Natural killer cell treated with Interleukin-12 subunit alpha and Interleukin-12 subunit beta and Interleukin-15 and Interleukin-18, amount 100 ng/mL, for 72 hours (primary cell): ENCODE data around the gene RETSAT. TPM values are rescaled to one million over a fixed set of nuclear protein-coding genes. Genes with fewer than 3 reads are reported as not detected.
"Not testable (repeated sequence)": the region's sequence is repeated elsewhere in the genome, so short reads cannot be mapped to it uniquely, and the experiment has no call there.

Experiments
- ATAC-seq, 2 donors: fragments of 150-1000 bp; cut with Tn5 transposase in 1 of 2; sonication (Bioruptor Pico), chemical (Tn5 transposase) in 1 of 2; 2 replicates each; pipeline ENCODE4 v1.10.0; 2021
- DNase-seq: peaks from one replicate; pipeline ENCODE4 v3.0.0; 2022; ENCODE audit warnings: low spot score
- H3K27ac Mint-ChIP-seq, 2 donors: 1 replicate in 1 of 2; 2 replicates in 1 of 2; pipeline ENCODE4 v1.8.0; 2022; ENCODE audit warnings: mixed read lengths in 2 of 2, mild to moderate bottlenecking in 1 of 2, moderate library complexity in 1 of 2
- H3K27me3 Mint-ChIP-seq, 2 donors: 1 replicate in 1 of 2; 2 replicates in 1 of 2; pipeline ENCODE4 v1.8.0; 2022; ENCODE audit warnings: mixed read lengths in 2 of 2
- H3K36me3 Mint-ChIP-seq: one replicate; pipeline ENCODE4 v1.8.0; 2022; ENCODE audit warnings: mixed read lengths
- H3K4me1 Mint-ChIP-seq, 2 donors: 1 replicate in 1 of 2; 2 replicates in 1 of 2; pipeline ENCODE4 v1.8.0; 2022; ENCODE audit warnings: low read depth in 2 of 2, mixed read lengths in 2 of 2, mild to moderate bottlenecking in 1 of 2
- H3K4me3 Mint-ChIP-seq: one replicate; pipeline ENCODE4 v1.8.0; 2022; ENCODE audit warnings: mixed read lengths
- H3K9me3 Mint-ChIP-seq: 2 replicates; pipeline ENCODE4 v1.8.0; 2022; ENCODE audit warnings: mixed read lengths
- total RNA-seq, 2 donors: library from RNA; stranded (reverse); gene quantifications; one replicate each; pipeline ENCODE4 v1.2.3, GENCODE V29; 2022

RETSAT gene
- total RNA-seq, 2 donors from 2014 or later = 25.5 to 32.7 TPM

DNA sequence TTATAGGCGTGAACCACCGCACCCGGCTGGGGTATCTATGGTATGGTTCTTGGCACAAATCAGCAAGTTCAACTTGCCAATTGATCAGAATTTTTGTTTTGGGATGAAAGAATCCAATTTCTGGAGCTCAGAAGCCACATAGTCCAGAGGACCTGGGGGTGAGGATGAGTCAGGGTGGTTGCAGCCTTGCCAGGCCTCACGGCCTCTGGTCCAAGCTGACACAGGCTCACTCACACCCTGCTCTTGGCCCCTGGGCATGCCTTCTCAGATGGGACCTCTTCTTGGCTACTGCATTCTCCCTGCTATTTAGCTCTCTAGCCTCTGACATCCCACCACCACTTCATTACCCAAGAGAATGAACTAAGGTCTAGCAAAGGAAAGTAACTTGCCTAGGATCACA is 39.5 kb upstream of the RETSAT start:
- DNase-seq (no peak), ATAC-seq (no peak)
- Mint-ChIP-seq H3K4me3 (no peak overlapping the region), H3K36me3 (no peaks in the 10 kb centered on the region), H3K27ac (no peak overlapping the region), H3K27me3 (no peaks in the 10 kb centered on the region), H3K4me1 (peaks cover 8 to 11% of the 10 kb centered on the region in 2 donors), H3K9me3 (no peaks in the 10 kb centered on the region)

DNA sequence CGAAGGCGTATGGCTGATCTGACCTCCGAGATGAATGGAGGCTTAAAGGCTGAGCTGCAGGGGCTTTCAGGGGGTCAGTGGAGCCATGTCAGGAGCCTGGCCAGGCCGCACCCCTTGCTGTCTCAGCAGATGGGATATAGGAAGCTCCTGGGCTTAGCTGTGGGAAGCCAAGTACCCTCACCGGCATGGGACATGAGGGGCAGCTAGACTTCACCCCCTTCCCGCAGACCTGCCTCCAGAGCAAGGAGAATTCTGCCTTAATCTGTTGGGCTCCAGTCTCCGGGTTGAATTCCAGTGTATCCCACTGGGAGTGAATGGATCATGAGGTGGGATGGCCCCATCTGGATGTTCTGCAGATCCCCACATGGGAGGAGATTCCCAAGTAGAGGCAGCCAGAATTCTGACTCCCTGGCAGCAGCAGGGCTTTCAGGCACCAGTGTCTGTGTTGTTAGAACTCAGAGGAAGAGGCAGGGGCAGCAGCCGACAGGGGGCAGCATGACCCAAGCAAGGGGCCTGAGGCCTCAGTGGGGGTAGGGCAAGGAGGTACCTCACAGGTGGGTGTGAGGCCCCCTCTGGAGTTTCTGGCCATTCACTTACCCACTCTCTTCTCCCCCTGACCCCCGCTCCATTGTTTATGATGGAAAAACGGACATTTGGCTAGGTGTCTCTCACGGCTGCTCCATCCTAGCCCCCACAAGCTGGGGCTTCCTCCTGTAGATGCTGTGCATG is 36.8 kb upstream of the RETSAT start:
- Mint-ChIP-seq H3K27ac (no peak overlapping the region), H3K4me3 (no peak overlapping the region), H3K36me3 (no peaks in the 10 kb centered on the region), H3K27me3 (no peaks in the 10 kb centered on the region), H3K4me1 (peaks cover 0 to 3% of the 10 kb centered on the region in 2 donors), H3K9me3 (no peaks in the 10 kb centered on the region)
- peak; percentile 63 to 79 for ATAC-seq
- DNase-seq = peak; percentile 70

DNA sequence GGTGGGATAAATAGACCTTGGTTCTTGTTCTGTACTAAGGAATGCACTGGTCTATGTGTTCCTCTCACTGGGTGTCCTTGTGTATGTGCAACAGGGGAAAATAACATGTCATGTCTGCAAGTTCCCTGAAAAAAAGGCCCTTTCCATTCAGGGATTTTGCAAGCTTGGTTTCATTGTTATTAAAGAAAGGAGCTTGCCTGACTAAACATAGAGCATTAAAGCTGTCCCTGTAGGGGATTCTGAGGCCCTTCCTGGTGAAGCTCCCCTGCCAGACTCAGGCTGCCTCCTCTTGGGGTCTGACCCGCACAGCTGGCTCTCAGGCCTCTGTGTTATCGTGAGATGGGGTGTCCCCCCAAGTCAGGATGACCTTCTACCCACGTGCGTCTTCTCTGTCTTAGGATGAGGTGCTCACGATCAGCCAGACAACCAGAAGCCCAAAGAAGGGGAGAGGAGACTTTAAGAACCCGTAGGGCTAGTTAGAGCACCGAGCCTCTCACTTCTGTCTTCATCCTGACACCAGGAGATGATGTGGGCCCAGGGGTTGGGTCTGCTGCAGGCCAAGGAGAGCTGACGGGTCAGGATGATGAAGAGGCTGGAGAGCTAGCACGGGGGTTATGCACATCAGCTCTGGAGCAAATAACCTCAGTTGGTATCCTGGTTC is 34.7 kb upstream of the RETSAT start:
- no peaks in the 10 kb centered on the region for H3K9me3 Mint-ChIP-seq
- ATAC-seq (no peak), DNase-seq (no peak)
- H3K27me3 Mint-ChIP-seq = no peaks in the 10 kb centered on the region
- H3K36me3 Mint-ChIP-seq = no peaks in the 10 kb centered on the region
- peak overlapping the region in 1 of 2 donors; percentile 28 for H3K27ac Mint-ChIP-seq
- H3K4me3 Mint-ChIP-seq = no peak overlapping the region
- H3K4me1 Mint-ChIP-seq = peaks cover 0 to 2% of the 10 kb centered on the region in 2 donors

DNA sequence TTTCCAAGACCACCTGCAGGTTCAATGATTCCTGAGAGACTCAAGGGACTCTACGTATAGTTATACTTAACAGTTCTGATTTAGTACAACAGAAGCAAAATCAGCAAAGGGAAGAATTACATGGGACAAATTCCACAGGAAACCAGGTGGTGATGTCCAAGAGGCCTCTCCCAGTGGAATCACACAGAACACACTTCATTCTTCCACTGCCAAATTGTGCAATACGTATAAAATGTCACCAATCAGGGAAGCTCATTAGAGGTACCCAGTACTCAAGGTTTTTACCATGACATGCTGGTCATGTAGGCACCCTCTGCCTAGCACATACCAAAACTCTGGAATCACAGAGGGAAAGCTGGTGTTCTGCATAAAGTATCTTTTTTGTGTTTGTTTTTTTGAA is 33.4 kb upstream of the RETSAT start:
- Mint-ChIP-seq H3K9me3 (no peaks in the 10 kb centered on the region), H3K27me3 (no peaks in the 10 kb centered on the region)
- ATAC-seq = no peak

DNA sequence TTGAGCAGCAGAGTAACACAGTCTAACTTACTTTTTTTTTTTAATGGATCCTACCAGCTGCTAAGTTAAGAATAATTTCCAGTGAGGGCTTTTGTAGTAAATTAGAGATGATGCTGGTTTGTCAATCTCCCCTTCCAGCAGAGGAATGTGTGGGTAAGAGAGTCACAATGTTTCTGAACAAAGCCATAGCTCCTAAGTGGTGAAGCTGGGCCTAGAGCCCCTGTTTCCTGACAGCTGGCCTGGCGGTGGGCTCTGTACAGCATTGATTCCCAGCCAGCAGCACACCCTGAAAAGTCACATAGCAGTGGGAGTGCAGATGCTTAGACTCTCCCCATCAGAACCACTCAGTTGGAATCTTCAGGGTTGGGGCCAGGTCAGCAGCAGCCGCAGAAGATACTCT is 31.4 kb upstream of the RETSAT start:
- H3K36me3 Mint-ChIP-seq = peaks cover 5% of the 10 kb centered on the region
- no peaks in the 10 kb centered on the region for H3K27me3 Mint-ChIP-seq
- DNase-seq (no peak), ATAC-seq (no peak)
- H3K27ac Mint-ChIP-seq = peak overlapping the region in 1 of 2 donors; percentile 17
- no peaks in the 10 kb centered on the region for H3K9me3 Mint-ChIP-seq
- H3K4me3 Mint-ChIP-seq = no peak overlapping the region
- H3K4me1 Mint-ChIP-seq = no peaks in the 10 kb centered on the region

More for the DNA sequence above, 33.4 kb upstream of the RETSAT start:
- no peak overlapping the region for H3K27ac Mint-ChIP-seq
- H3K4me3 Mint-ChIP-seq = no peak overlapping the region
- H3K4me1 Mint-ChIP-seq = no peaks in the 10 kb centered on the region
- peaks cover 5% of the 10 kb centered on the region for H3K36me3 Mint-ChIP-seq
- no peak for DNase-seq

DNA sequence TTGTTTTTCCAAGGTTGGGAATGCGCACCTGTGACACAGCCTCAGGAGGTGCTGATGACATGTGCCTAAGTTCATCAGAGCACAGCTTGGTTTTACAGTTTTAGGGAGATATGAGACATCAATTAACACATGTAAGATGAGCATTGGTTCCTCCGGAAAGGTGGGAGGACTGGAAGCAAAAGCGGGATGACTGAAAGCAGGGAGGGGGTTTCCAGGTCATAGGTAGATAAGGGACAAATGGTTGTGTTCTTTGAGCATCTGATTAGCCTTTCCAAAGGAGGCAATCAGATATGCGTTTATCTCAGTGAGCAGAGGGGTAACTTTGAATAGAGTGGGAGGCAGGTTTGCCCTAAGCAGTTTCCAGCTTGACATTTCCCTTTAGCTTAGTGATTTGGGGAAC is 29.5 kb upstream of the RETSAT start:
- no peak overlapping the region for H3K4me3 Mint-ChIP-seq
- H3K4me1 Mint-ChIP-seq = no peaks in the 10 kb centered on the region
- no peaks in the 10 kb centered on the region for H3K9me3 Mint-ChIP-seq
- peaks cover 18% of the 10 kb centered on the region for H3K36me3 Mint-ChIP-seq
- no peak for DNase-seq
- no peaks in the 10 kb centered on the region for H3K27me3 Mint-ChIP-seq
- ATAC-seq = no peak
- no peak overlapping the region for H3K27ac Mint-ChIP-seq

DNA sequence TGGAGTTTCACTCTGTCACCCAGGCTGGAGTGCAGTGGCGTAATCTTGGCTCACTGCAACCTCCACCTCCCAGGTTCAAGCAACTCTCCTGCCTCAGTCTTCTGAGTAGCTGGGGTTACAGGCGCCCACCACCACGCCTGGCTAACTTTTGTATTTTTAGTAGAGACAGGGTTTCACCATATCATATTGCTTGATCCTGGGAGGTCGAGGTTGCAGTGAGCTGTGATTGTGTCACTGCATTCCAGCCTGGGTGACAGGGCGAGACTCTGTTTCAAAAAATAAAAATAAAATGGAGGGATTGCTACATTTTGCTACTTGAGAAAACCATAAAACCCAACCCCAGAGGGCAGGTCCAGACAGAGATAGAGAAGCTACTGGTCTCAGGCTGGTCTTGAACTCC is 28.8 kb upstream of the RETSAT start:
- H3K27ac Mint-ChIP-seq, H3K4me1 Mint-ChIP-seq: not testable (repeated sequence)

DNA sequence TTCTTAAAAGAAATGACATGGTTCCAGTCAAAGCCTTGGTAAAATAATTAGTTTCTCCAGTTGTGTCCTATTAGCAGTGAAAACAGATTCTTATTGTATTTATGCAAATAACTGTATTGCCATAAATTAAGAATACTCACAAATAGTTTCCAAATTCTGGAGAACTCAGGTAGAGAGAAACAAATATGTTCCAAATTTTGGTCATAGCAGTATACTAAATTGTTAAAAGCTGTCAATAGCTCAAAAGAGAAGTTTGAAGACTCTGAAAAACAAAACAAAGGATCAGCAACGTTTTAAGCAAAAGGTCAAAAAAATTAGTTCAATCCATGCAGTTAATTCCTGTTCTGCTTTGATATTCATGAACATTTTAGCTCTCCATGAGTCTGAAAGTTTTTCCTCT is 25.7 kb upstream of the RETSAT start:
- no peaks in the 10 kb centered on the region for H3K27me3 Mint-ChIP-seq
- H3K4me3 Mint-ChIP-seq = no peak overlapping the region
- no peaks in the 10 kb centered on the region for H3K9me3 Mint-ChIP-seq
- no peaks in the 10 kb centered on the region for H3K4me1 Mint-ChIP-seq
- ATAC-seq (no peak), DNase-seq (no peak)
- H3K27ac Mint-ChIP-seq = no peak overlapping the region
- H3K36me3 Mint-ChIP-seq = peaks cover 38% of the 10 kb centered on the region

More for the DNA sequence above, 28.8 kb upstream of the RETSAT start:
- H3K36me3 Mint-ChIP-seq = peaks cover 25% of the 10 kb centered on the region
- DNase-seq, ATAC-seq, H3K4me3 Mint-ChIP-seq, H3K9me3 Mint-ChIP-seq, H3K27me3 Mint-ChIP-seq: not testable (repeated sequence)

DNA sequence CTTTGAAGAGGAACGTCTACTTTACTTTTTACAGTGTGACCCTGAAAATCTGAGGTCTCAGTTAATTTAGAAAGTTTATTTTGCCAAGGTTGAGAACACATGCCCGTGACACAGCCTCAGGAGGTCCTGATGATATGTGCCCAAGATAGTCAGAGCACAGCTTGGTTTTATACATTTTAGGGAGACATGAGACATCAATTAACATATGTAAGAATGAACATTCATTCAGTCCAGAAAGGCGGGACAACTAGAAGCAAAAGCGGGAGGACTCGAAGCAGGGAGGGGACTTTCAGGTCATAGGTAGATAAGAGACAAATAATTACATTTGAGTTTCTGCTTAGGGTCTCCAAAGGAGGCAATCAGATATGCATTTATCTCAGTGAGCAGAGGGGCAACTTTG is 23.9 kb upstream of the RETSAT start:
- Mint-ChIP-seq H3K4me1 (no peaks in the 10 kb centered on the region), H3K4me3 (no peak overlapping the region), H3K9me3 (no peaks in the 10 kb centered on the region), H3K27me3 (no peaks in the 10 kb centered on the region), H3K36me3 (peaks cover 39% of the 10 kb centered on the region), H3K27ac (no peak overlapping the region)
- ATAC-seq (no peak), DNase-seq (no peak)

DNA sequence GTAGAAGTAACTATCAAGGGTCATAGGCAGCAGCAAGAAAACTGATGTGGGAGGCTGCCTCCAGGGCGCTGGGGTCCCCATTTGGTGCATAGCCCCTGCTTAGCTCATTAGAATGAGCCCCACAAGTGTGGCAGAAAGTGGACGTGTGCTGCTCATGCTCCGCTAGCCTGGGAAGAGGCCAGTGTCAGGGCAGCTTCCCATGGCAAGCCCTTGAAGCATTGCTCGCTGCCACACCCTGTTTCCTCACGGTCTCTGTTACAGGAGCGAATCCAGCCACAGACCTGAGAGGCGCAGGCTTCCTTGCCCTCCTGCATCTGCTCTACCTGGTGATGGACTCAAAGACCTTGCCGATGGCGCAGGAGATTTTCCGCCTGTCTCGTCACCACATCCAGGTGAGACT is 22.8 kb upstream of the RETSAT start:
- ATAC-seq (no peak), DNase-seq (no peak)
- H3K4me1 Mint-ChIP-seq = no peaks in the 10 kb centered on the region
- no peak overlapping the region for H3K27ac Mint-ChIP-seq
- H3K27me3 Mint-ChIP-seq = no peaks in the 10 kb centered on the region
- H3K36me3 Mint-ChIP-seq = peaks cover 39% of the 10 kb centered on the region
- H3K4me3 Mint-ChIP-seq = no peak overlapping the region
- no peaks in the 10 kb centered on the region for H3K9me3 Mint-ChIP-seq

DNA sequence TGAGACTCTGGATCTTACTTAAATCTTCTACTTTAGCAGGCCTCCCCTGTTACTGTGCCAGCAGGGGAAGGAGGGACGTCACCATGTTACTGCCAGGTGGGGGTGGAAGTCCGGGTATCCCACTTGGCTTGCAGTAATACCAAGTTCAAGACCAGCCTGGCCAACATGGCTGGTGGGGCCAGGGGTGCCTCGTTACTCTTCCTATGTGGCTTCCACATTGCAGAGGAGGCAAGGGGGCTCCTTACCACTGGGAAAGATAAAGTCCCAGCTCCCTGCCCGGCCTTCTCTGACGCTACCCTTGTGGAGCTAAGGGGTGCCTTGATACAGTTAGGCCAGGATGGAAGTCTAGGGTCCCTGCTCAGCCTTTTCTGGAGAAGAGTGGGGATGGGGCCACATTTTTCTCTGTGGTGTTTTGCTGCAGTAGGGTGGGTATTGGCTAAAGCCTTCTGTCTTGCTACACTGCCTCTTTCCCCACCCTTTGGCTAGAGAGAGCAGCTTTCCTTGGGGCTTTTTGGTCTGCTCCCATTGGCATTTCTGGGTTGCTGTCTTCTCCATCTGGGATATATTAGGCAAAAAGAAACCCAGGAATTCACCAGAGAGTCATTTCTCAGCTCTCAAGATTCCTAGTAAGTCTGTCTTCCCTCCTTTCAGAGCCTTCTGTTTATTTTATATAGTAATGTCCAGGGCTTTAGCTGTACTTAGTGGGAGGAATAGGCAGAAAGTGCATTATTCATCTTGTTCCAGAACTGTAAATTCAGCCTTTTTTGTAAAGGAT is 22.1 kb upstream of the RETSAT start:
- H3K9me3 Mint-ChIP-seq = no peaks in the 10 kb centered on the region
- H3K27ac Mint-ChIP-seq = no peak overlapping the region
- H3K4me3 Mint-ChIP-seq = no peak overlapping the region
- no peak for DNase-seq
- no peak for ATAC-seq
- H3K4me1 Mint-ChIP-seq = no peaks in the 10 kb centered on the region
- H3K36me3 Mint-ChIP-seq = peaks cover 39% of the 10 kb centered on the region
- H3K27me3 Mint-ChIP-seq = no peaks in the 10 kb centered on the region

DNA sequence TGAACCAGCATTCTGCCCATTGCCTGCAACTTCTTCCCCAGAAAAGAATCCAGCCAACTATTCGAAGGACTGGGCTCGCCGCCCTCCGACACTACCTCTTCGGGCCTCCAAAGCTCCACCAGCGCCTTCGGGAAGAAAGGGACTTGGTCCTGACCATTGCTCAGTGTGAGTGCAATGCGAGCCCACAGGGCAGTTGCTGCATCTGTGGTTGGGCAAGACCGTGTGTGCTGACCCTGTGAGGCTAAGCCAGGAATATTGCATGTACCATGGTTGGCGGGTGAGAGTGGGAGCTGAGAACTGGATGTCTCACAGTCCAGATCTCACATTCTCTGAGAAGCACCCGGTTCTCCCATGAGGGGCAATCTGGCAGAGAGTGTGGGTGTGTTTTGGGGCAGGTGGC is 16.7 kb upstream of the RETSAT start:
- DNase-seq (no peak), ATAC-seq (no peak)
- Mint-ChIP-seq H3K27me3 (no peaks in the 10 kb centered on the region), H3K4me1 (no peaks in the 10 kb centered on the region), H3K4me3 (no peak overlapping the region), H3K9me3 (no peaks in the 10 kb centered on the region), H3K27ac (no peak overlapping the region), H3K36me3 (peaks cover 11% of the 10 kb centered on the region)

DNA sequence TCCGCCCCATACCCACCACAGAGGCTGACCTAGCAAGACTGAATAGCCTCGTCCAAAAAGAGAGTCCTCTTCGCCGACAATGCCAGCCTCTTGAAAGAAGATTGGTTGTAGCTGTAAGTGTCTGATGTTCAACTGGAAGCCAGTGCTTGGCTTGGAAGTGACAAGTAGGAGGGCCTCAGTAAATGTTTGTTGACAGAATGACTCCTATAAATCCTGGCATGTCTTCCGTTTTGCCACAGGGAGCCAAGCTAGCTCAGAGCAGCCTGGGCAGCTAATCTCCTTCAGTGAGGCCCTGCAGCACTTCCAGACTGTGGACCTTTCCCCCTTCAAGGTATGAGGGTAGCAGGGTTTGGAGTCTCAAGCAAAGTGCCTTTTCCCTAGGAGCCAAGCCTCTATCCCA is 15.2 kb upstream of the RETSAT start:
- Mint-ChIP-seq H3K27me3 (no peaks in the 10 kb centered on the region), H3K27ac (no peak overlapping the region), H3K4me1 (no peaks in the 10 kb centered on the region), H3K4me3 (no peak overlapping the region), H3K9me3 (no peaks in the 10 kb centered on the region), H3K36me3 (peaks cover 5% of the 10 kb centered on the region)
- DNase-seq = no peak
- ATAC-seq = no peak

DNA sequence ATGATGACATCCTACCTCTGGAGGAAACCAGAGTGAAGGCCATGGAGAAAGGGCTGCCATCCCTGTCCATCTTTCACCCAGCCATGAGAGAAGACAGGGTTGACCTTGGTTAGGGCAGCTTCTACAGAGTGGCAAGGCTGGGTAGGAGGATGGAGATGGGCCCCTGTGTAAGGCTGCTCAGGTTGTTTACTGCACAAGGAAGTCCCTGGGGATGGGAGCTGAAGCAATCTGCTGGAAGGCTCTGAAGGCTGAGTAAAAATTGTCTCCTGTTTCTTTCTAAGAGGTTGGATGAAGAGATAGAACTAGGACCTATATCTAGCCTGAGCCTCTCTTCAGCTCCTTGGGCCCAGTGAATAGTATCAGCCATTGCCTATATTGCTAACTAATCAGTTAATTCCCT is 14.6 kb upstream of the RETSAT start:
- no peaks in the 10 kb centered on the region for H3K9me3 Mint-ChIP-seq
- H3K4me1 Mint-ChIP-seq = no peaks in the 10 kb centered on the region
- no peak overlapping the region for H3K27ac Mint-ChIP-seq
- H3K36me3 Mint-ChIP-seq = peaks cover 3% of the 10 kb centered on the region
- no peak overlapping the region for H3K4me3 Mint-ChIP-seq
- no peak for ATAC-seq
- no peak for DNase-seq
- H3K27me3 Mint-ChIP-seq = no peaks in the 10 kb centered on the region
